ENCODE measurements around the gene RALGPS1.

The RALGPS1 gene

DNA sequence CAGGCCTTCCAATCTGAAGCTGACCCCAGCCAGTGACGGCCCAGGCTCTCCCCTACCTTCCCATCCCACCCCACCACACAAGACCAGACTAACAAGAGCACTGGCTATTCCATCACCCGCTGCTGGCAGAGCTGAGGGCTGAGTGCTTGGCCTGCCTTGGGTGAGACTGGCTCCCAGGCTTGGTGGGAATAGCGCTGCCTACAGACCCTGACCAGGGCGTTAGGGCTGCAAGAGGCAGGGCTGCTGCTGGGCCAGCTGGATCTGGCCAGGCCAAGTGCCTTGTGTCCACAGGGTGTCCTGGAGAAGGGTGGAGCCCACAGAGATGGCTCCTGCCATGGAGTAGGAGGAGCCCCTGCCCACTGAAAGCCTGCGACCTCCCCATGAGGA, 239.4 kb downstream of the RALGPS1 start:
- Histone ChIP-seq H3K27ac (ENCODE audit: low read depth, low read length) (no peak overlapping the region), H4K20me1 (ENCODE audit: control insufficient read depth, insufficient read depth, low read depth, low read length) (peaks cover 6% of the 10 kb centered on the region; the same call in 1 of the 2 replicates), H3K27me3 (ENCODE audit: control insufficient read depth, low read length) (no peaks in the 10 kb centered on the region), H3F3A (ENCODE audit: control insufficient read depth, insufficient read depth) (no peaks in the 10 kb centered on the region), H3K4me2 (ENCODE audit: low read length) (peak overlapping the region; percentile 42), H3K9me3 (ENCODE audit: control insufficient read depth, insufficient read depth, low read length) (no peaks in the 10 kb centered on the region), H3K79me2 (ENCODE audit: control insufficient read depth, low read length) (no peaks in the 10 kb centered on the region), H3K9me2 (replicated peaks; ENCODE audit: control insufficient read depth, low read length) (no peaks in the 10 kb centered on the region), H3K36me3 (ENCODE audit: control insufficient read depth, low read length) (no peaks in the 10 kb centered on the region), H3K4me3 (ENCODE audit: low read length) (no peak overlapping the region), H3K4me1 (ENCODE audit: control insufficient read depth, low read length) (peaks cover 16% of the 10 kb centered on the region)
- no peak for TF ChIP-seq EZH2phosphoT487 (IDR thresholded peaks at IDR 0.05; ENCODE audit: borderline replicate concordance, low read length)
- TF ChIP-seq, protein P1, sequence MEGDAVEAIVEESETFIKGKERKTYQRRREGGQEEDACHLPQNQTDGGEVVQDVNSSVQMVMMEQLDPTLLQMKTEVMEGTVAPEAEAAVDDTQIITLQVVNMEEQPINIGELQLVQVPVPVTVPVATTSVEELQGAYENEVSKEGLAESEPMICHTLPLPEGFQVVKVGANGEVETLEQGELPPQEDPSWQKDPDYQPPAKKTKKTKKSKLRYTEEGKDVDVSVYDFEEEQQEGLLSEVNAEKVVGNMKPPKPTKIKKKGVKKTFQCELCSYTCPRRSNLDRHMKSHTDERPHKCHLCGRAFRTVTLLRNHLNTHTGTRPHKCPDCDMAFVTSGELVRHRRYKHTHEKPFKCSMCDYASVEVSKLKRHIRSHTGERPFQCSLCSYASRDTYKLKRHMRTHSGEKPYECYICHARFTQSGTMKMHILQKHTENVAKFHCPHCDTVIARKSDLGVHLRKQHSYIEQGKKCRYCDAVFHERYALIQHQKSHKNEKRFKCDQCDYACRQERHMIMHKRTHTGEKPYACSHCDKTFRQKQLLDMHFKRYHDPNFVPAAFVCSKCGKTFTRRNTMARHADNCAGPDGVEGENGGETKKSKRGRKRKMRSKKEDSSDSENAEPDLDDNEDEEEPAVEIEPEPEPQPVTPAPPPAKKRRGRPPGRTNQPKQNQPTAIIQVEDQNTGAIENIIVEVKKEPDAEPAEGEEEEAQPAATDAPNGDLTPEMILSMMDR (IDR thresholded peaks at IDR 0.05; ENCODE audit: low read depth, low read length, poor library complexity, severe bottlenecking), result no peak

DNA sequence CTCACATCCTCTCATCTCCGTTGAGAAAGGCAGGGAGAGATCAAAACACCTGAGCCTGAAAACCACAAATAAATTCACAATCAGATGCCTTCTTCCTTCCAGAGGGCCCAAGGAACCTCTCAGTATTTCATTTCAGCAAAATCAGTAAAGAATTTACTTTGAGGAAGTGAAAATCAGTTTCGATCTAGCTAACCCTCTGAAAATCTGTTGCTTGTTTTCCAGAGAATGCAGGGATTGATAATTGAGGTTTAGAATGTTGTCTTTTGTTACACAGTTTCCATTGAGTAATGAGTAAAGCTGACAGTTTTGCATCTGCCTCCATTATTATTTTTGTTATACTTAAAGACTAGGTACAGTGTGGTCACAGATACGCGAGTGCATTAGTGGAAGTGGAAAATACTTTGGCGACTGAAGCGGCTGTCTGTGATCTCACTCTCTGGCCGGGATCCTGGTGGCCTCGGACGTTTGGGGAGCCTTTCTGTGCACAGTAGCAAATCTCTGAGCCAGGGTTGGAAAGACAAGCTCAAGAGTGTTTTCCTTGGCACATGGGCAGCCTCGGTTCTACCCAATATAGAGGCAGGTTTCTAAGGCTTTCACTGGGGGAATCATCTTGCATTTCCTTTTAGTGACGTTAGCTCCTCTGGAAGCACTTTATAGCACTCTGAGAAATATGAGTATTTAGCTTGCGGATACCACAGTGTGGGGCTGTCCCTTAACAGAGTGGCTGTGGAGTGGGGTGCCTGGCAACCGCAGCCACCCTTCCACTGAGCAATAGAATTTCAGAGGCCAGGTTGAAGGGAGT, 240.0 kb downstream of the RALGPS1 start:
- H3K79me2 ChIP-seq (ENCODE audit: control insufficient read depth, low read length), result no peaks in the 10 kb centered on the region
- no peaks in the 10 kb centered on the region for H3K9me2 ChIP-seq (replicated peaks; ENCODE audit: control insufficient read depth, low read length)
- peak overlapping the region; percentile 42 for H3K4me2 ChIP-seq (ENCODE audit: low read length)
- H3F3A ChIP-seq (ENCODE audit: control insufficient read depth, insufficient read depth), result no peaks in the 10 kb centered on the region
- H4K20me1 ChIP-seq (ENCODE audit: control insufficient read depth, insufficient read depth, low read depth, low read length), result peaks cover 6% of the 10 kb centered on the region; the same call in 1 of the 2 replicates
- H3K27me3 ChIP-seq (ENCODE audit: control insufficient read depth, low read length), result 0 out of 2 replicates have a peak, but pooled peaks cover 3% of the 10 kb centered on the region
- H3K4me3 ChIP-seq (ENCODE audit: low read length), result peak overlapping the region; percentile 13; the same call in 1 of the 2 replicates
- TF ChIP-seq, protein P1 (IDR thresholded peaks at IDR 0.05; ENCODE audit: low read depth, low read length, poor library complexity, severe bottlenecking), result no peak
- TF ChIP-seq EZH2phosphoT487 (IDR thresholded peaks at IDR 0.05; ENCODE audit: borderline replicate concordance, low read length), result no peak
- no peaks in the 10 kb centered on the region for H3K9me3 ChIP-seq (ENCODE audit: control insufficient read depth, insufficient read depth, low read length)
- H3K27ac ChIP-seq (ENCODE audit: low read depth, low read length), result no peak overlapping the region
- H3K36me3 ChIP-seq (ENCODE audit: control insufficient read depth, low read length), result no peaks in the 10 kb centered on the region
- H3K4me1 ChIP-seq (ENCODE audit: control insufficient read depth, low read length), result peaks cover 16% of the 10 kb centered on the region

DNA sequence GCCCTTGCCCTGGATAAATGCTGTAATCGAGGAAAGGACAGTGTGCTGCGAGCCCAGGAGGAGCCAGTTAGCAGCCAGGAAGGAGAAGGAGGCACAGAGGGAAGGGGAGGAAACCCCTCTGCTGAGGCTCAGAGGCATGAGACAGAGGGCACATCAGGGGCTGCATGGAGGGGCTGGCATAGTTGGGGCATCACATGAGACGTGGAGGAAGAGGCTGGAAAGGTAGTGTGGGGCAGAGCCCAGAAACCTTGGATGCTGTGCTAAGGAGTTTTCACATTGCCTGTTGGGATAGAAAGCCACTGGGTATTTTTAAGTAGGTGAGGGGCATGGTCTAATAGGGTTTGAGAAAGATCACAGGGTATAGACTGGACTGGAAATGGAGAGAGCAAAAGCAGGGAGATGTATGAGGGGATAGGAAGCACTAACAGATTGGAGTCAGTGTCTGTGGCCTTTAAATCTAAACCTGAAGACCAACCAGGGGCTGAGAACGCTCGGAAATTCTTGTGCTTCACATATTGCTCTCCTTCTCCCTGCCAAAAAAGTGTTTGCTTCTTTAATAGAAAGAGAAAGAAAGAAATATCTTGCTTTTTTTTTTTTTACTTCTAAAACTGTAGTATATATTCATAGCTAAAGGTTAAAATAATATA, 240.9 kb downstream of the RALGPS1 start:
- H3K4me2 ChIP-seq (ENCODE audit: low read length), result no peak overlapping the region

More for the DNA sequence above, 240.9 kb downstream of the RALGPS1 start:
- TF ChIP-seq EZH2phosphoT487 (IDR thresholded peaks at IDR 0.05; ENCODE audit: borderline replicate concordance, low read length), result no peak
- TF ChIP-seq, protein P1 (IDR thresholded peaks at IDR 0.05; ENCODE audit: low read depth, low read length, poor library complexity, severe bottlenecking), result no peak
- H3K9me3 ChIP-seq (ENCODE audit: control insufficient read depth, insufficient read depth, low read length), result no peaks in the 10 kb centered on the region
- H3K27ac ChIP-seq (ENCODE audit: low read depth, low read length), result no peak overlapping the region
- 0 out of 2 replicates have a peak, but pooled peaks cover 3% of the 10 kb centered on the region for H3K27me3 ChIP-seq (ENCODE audit: control insufficient read depth, low read length)
- H3F3A ChIP-seq (ENCODE audit: control insufficient read depth, insufficient read depth), result no peaks in the 10 kb centered on the region
- no peak overlapping the region for H3K4me3 ChIP-seq (ENCODE audit: low read length)
- peaks cover 6% of the 10 kb centered on the region; the same call in 1 of the 2 replicates for H4K20me1 ChIP-seq (ENCODE audit: control insufficient read depth, insufficient read depth, low read depth, low read length)
- H3K79me2 ChIP-seq (ENCODE audit: control insufficient read depth, low read length), result no peaks in the 10 kb centered on the region
- H3K9me2 ChIP-seq (replicated peaks; ENCODE audit: control insufficient read depth, low read length), result no peaks in the 10 kb centered on the region
- peaks cover 16% of the 10 kb centered on the region for H3K4me1 ChIP-seq (ENCODE audit: control insufficient read depth, low read length)
- no peaks in the 10 kb centered on the region for H3K36me3 ChIP-seq (ENCODE audit: control insufficient read depth, low read length)

Data from DOHH2 (cell line).